ENCODE results near the gene ZBTB7A. TPM values are rescaled to one million over a fixed set of nuclear protein-coding genes. Genes with fewer than 3 reads are reported as not detected.

Gene ZBTB7A
- total and polyA plus RNA-seq, 2 of the 4 experiments (the other 2 are of a cell fraction), result 3.2 to 10.3 TPM

GRCh38 chr19:4094291-4094690, 27.6 kb upstream of the ZBTB7A start:
- in situ Hi-C loops (cut with MboI; ENCODE audit: low sequenced_read_pairs), result no loop called here
- H2BK120ac ChIP-seq (ENCODE audit: low read depth, low read length), result no peak overlapping the region

More at GRCh38 chr19:4094291-4094690, 27.6 kb upstream of the ZBTB7A start:
- H3K9ac ChIP-seq (ENCODE audit: low read depth, low read length), result no peak overlapping the region
- no peak overlapping the region for H3K4me2 ChIP-seq (ENCODE audit: low read depth, low read length)
- H3K14ac ChIP-seq (replicated peaks; ENCODE audit: low read depth, low read length), result no peak overlapping the region
- no peaks in the 10 kb centered on the region for H3K4me1 ChIP-seq (ENCODE audit: control insufficient read depth, insufficient read depth, low read length)
- H4K20me1 ChIP-seq (ENCODE audit: insufficient read depth, low read length), result no peaks in the 10 kb centered on the region; the same call in 1 of the 2 replicates
- dilution Hi-C loops (cut with HindIII; ENCODE audit: low sequenced_read_pairs, unreplicated experiment), result no loop called here
- 98% methylated on average over 11 of the region's 19 CpGs; no CpG with 5 or more reads in 1 of the 2 experiments for WGBS, 2 experiments (ENCODE audit: extremely low coverage in 2 of 2, insufficient read length in 1 of 2)
- no peak overlapping the region for H3K27ac ChIP-seq (ENCODE audit: insufficient read depth, low read length)
- intact Hi-C loops (cut with micrococcal nuclease), result no loop called here
- DNase-seq (no peak), ATAC-seq (ENCODE audit: low read depth) (no peak)
- H3K9me1 ChIP-seq (ENCODE audit: insufficient read depth, low read length), result no peaks in the 10 kb centered on the region
- 0 out of 4 replicates have a peak, but pooled peaks cover 0 to 3% of the 10 kb centered on the region in 2 experiments for H3K79me1 ChIP-seq (ENCODE audit: low read depth in 1 of 2, low read length in 2 of 2)
- CTCF ChIA-PET, result no interaction called here
- no peaks in the 10 kb centered on the region for H3K9me3 ChIP-seq (ENCODE audit: control insufficient read depth, insufficient read depth, low read length)
- H3K27me3 ChIP-seq (ENCODE audit: control insufficient read depth, insufficient read depth, low read length), result no peaks in the 10 kb centered on the region
- no peak overlapping the region for H2BK15ac ChIP-seq (ENCODE audit: low read depth, low read length)
- H3K36me3 ChIP-seq (ENCODE audit: control insufficient read depth, insufficient read depth, low read length), result peaks cover 66% of the 10 kb centered on the region
- H4K5ac ChIP-seq (ENCODE audit: low read depth, low read length), result no peak overlapping the region
- H3K23ac ChIP-seq (ENCODE audit: low read depth, low read length), result no peak overlapping the region
- H4K8ac ChIP-seq (ENCODE audit: low read depth in 2 of 2, low read length in 2 of 2), result no peak overlapping the region
- H2BK20ac ChIP-seq (ENCODE audit: low read depth, low read length), result no peak overlapping the region
- H3K4me3 ChIP-seq (ENCODE audit: insufficient read depth, low read depth, low read length), result no peak overlapping the region
- no peak overlapping the region for H2BK5ac ChIP-seq (ENCODE audit: low read depth, low read length, poor library complexity, severe bottlenecking)
- H2AK9ac ChIP-seq (replicated peaks; ENCODE audit: low read depth, low read length, poor library complexity), result no peak overlapping the region
- TF ChIP-seq MAFK (IDR thresholded peaks at IDR 0.05; ENCODE audit: low read depth, low read length) (no peak), RFX5 (IDR thresholded peaks at IDR 0.05; ENCODE audit: low read depth, low read length) (no peak), ELK1 (IDR thresholded peaks at IDR 0.05; ENCODE audit: borderline replicate concordance, low read depth, low read length) (no peak), MAZ (IDR thresholded peaks at IDR 0.05; ENCODE audit: borderline replicate concordance, low read depth, low read length) (no peak), RAD21 (IDR thresholded peaks at IDR 0.05; ENCODE audit: low read length) (no peak), USF2 (IDR thresholded peaks at IDR 0.05; ENCODE audit: low read depth, low read length) (no peak), POLR2A (IDR thresholded peaks at IDR 0.05; ENCODE audit: low read depth, low read length) (no peak), BHLHE40 (IDR thresholded peaks at IDR 0.05; ENCODE audit: low read depth, low read length) (no peak), FOS (IDR thresholded peaks at IDR 0.05; ENCODE audit: low read depth, low read length) (no peak), CHD1 (IDR thresholded peaks at IDR 0.05; ENCODE audit: low read depth, low read length) (no peak), MXI1 (IDR thresholded peaks at IDR 0.05; ENCODE audit: borderline replicate concordance, low read depth, low read length) (no peak), CTCF (conservative IDR thresholded peaks at IDR 0.05; ENCODE audit: low read depth, low read length) (no peak), CEBPB (IDR thresholded peaks at IDR 0.05; ENCODE audit: low read depth, low read length) (no peak), RCOR1 (IDR thresholded peaks at IDR 0.05; ENCODE audit: insufficient replicate concordance, low read length) (no peak), SMC3 (IDR thresholded peaks at IDR 0.05; ENCODE audit: low read depth, low read length) (no peak), NFE2L2 (IDR thresholded peaks at IDR 0.05; ENCODE audit: low read depth, low read length) (no peak)
- no TSS peak for BruUV-seq (replicated peaks)
- no peak overlapping the region for H3K18ac ChIP-seq (ENCODE audit: low read depth, low read length)
- H3K4ac ChIP-seq (ENCODE audit: low read depth, low read length), result no peak overlapping the region
- POLR2A ChIA-PET (ENCODE audit: unreplicated experiment), result no interaction called here
- H2AFZ ChIP-seq (replicated peaks; ENCODE audit: low read length, poor library complexity), result no peak overlapping the region
- H2AK5ac ChIP-seq (ENCODE audit: low read depth, low read length), result no peak overlapping the region
- H3K56ac ChIP-seq (ENCODE audit: extremely low read depth, insufficient read depth, low read length), result no peak overlapping the region
- no peak overlapping the region for H4K91ac ChIP-seq (ENCODE audit: insufficient read depth, low read depth, low read length)
